Calu3 (cell line): Measurements from ENCODE around the gene OVCA2. TPM values are rescaled to one million over a fixed set of nuclear protein-coding genes. Genes with fewer than 3 reads are reported as not detected.
A peak's percentile ranks its signal among the peaks of the same experiment; 100 is the strongest.

Experiments used
- BruUV-seq: library from RNA; stranded (reverse); fragments of 400-500 nt; replicated peaks from 2 replicates; lab custom pipeline; 2021; lab: Mats Ljungman, UMichigan
- CTCF ChIA-PET: fragments of 300-600 bp; sonication (Branson Sonifier 250); formaldehyde crosslinking; loops from one replicate; lab custom pipeline; 2022; ENCODE audit warnings: antibody characterized with exemption; lab: Charles Lee
- DNase-seq: peaks from one replicate; pipeline ENCODE4 v3.0.0; 2022
- H3K27ac Mint-ChIP-seq: one replicate; pipeline ENCODE4 v1.8.0; 2022; ENCODE audit warnings: mixed read lengths; ENCODE audit not compliant: unreplicated experiment
- H3K27me3 Mint-ChIP-seq: one replicate; pipeline ENCODE4 v1.8.0; 2022; ENCODE audit warnings: mixed read lengths; ENCODE audit not compliant: unreplicated experiment
- H3K36me3 Mint-ChIP-seq: one replicate; pipeline ENCODE4 v1.8.0; 2022; ENCODE audit warnings: mild to moderate bottlenecking, moderate library complexity, mixed read lengths; ENCODE audit not compliant: insufficient read depth, unreplicated experiment
- H3K4me1 Mint-ChIP-seq: one replicate; pipeline ENCODE4 v1.8.0; 2022; ENCODE audit warnings: mild to moderate bottlenecking, low read depth, mixed read lengths; ENCODE audit not compliant: unreplicated experiment
- H3K4me3 Mint-ChIP-seq: one replicate; pipeline ENCODE4 v1.8.0; 2022; ENCODE audit warnings: mild to moderate bottlenecking, low read depth, moderate library complexity, mixed read lengths; ENCODE audit not compliant: unreplicated experiment
- H3K9me3 Mint-ChIP-seq: one replicate; pipeline ENCODE4 v1.8.0; 2022; ENCODE audit warnings: low read depth, mixed read lengths; ENCODE audit not compliant: unreplicated experiment
- CTCF ChIP-seq: fragments of 200-600 bp; IDR thresholded peaks from one replicate; pipeline ENCODE4 v1.8.0; 2022; ENCODE audit warnings: antibody characterized with exemption; ENCODE audit not compliant: unreplicated experiment
- intact Hi-C: fragments of 100-400 bp; cut with micrococcal nuclease; formaldehyde crosslinking; loops from one replicate; pipeline ENCODE4 v1.10.0; 2022; ENCODE audit not compliant: unreplicated experiment
- total RNA-seq: library from RNA; stranded (reverse); gene quantifications from 2 replicates; pipeline ENCODE4 v1.2.3, GENCODE V29; 2022

Gene OVCA2
- total RNA-seq, 1 experiment from 2014 or later = 22.1 TPM

GRCh38 chr17:2023256-2023655 is 18.6 kb upstream of the OVCA2 start:
- Mint-ChIP-seq H3K27ac (no peak overlapping the region), H3K4me3 (no peak overlapping the region), H3K4me1 (no peaks in the 10 kb centered on the region), H3K27me3 (peaks cover 63% of the 10 kb centered on the region), H3K9me3 (no peaks in the 10 kb centered on the region), H3K36me3 (peaks cover 5% of the 10 kb centered on the region)
- intact Hi-C loops = no loop called here
- CTCF ChIA-PET = interaction anchor here (0.7 to 3.9 kb wide), 2 partner anchors 27 to 113 kb away, joined by 3 to 69 read pairs; no protein-coding TSS in a partner anchor
- no peak for DNase-seq
- BruUV-seq = no TSS peak
- TF ChIP-seq CTCF = no peak

GRCh38 chr17:2023692-2024571 is 17.9 kb upstream of the OVCA2 start:
- H3K27me3 Mint-ChIP-seq = peaks cover 59% of the 10 kb centered on the region
- peak; percentile 16 for DNase-seq

GRCh38 chr17:2024572-2025219 is 17.1 kb upstream of the OVCA2 start:
- H3K4me1 Mint-ChIP-seq = no peaks in the 10 kb centered on the region
- no peak for TF ChIP-seq CTCF
- H3K27ac Mint-ChIP-seq = no peak overlapping the region
- CTCF ChIA-PET = interaction anchor here (1.0 to 3.9 kb wide), 2 partner anchors 20 to 114 kb away, joined by 8 to 69 read pairs; no protein-coding TSS in a partner anchor
- intact Hi-C loops = no loop called here
- no TSS peak for BruUV-seq
- DNase-seq = no peak
- H3K4me3 Mint-ChIP-seq = peak overlapping the region; percentile 56
- H3K9me3 Mint-ChIP-seq = no peaks in the 10 kb centered on the region
- H3K36me3 Mint-ChIP-seq = peaks cover 9% of the 10 kb centered on the region
- H3K27me3 Mint-ChIP-seq = peaks cover 51% of the 10 kb centered on the region

More at GRCh38 chr17:2023692-2024571, 17.9 kb upstream of the OVCA2 start:
- BruUV-seq = no TSS peak
- CTCF ChIA-PET = interaction anchor here (0.6 to 3.9 kb wide), 4 partner anchors 20 to 113 kb away, joined by 3 to 69 read pairs (median 6); no protein-coding TSS in a partner anchor
- Mint-ChIP-seq H3K36me3 (peaks cover 5% of the 10 kb centered on the region), H3K4me1 (no peaks in the 10 kb centered on the region), H3K4me3 (peak overlapping the region; percentile 17), H3K27ac (no peak overlapping the region), H3K9me3 (no peaks in the 10 kb centered on the region)
- TF ChIP-seq CTCF = no peak
- intact Hi-C loops = no loop called here

- intact Hi-C loops = no loop called here
Observed at GRCh38 chr17:2025220-2025621, 16.6 kb upstream of the OVCA2 start, which contains the start of gene RTN4RL1. Gene RTN4RL1 (minus strand): TSS chr17:2025334. CDS start chr17:2024865, 469 bp downstream.

More at GRCh38 chr17:2025220-2025621, 16.6 kb upstream of the OVCA2 start, which contains the start of gene RTN4RL1:
- DNase-seq = peak; percentile 27
- Mint-ChIP-seq H3K4me3 (peak within 1 kb of the TSS; percentile 56), H3K27me3 (peaks cover 46% of the 10 kb centered on the region), H3K9me3 (no peaks in the 10 kb centered on the region), H3K27ac (no peak within 1 kb of the TSS), H3K36me3 (peaks cover 15% of the 10 kb centered on the region), H3K4me1 (no peaks in the 10 kb centered on the region)
- CTCF ChIA-PET = interaction anchor here (0.6 to 3.9 kb wide), 2 partner anchors 18 to 115 kb away, joined by 7 to 69 read pairs; no protein-coding TSS in a partner anchor
- TF ChIP-seq CTCF = no peak
- no TSS peak for BruUV-seq
